Neural cell (in vitro differentiated cells): ENCODE results near the gene TRIM68.

ENCODE experiments used
- CTCF ChIP-seq: fragments of 450-650 bp; IDR thresholded peaks from 2 replicates; pipeline ENCODE4 v1.5.1; 2014; ENCODE audit warnings: antibody characterized with exemption, mild to moderate bottlenecking, moderate library complexity; ENCODE audit not compliant: poor library complexity, severe bottlenecking
- RAD21 ChIP-seq: fragments of 450-650 bp; conservative IDR thresholded peaks from 2 replicates; pipeline ENCODE4 v1.6.1; 2014; ENCODE audit warnings: antibody characterized with exemption, mild to moderate bottlenecking, moderate library complexity

DNA sequence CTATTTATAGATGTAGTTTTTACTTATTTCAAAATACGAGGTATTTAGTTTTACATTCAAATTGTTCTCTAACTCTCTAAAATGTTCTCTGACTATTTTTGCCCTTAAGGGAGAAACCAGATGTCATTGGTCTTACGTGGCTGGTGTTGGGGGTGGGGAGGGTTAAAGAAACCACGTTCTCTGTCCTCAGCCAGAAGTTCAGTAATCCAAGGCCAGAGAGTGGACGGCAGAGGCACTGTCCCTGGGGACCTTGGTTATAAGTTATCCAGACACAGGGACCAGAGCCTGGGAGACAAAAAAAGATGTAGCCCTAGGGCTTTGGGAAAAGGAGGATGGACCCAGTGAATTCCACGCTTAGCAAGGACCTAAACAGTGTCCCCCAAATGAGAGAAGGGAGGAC lies 35.0 kb upstream of the TRIM68 start:
- TF ChIP-seq CTCF (no peak), RAD21 (no peak)
